Small intestine (tissue), 7 donors: ENCODE data around the gene PTN. TPM values are rescaled to one million over a fixed set of nuclear protein-coding genes. Genes with fewer than 3 reads are reported as not detected.

Experiments
- DNase-seq, 2 donors: peaks; one replicate each; pipeline versions ENCODE4 v3.0.0 to v3.0.0-alpha.2; 2013
- FAIRE-seq: peaks from 2 replicates; lab custom pipeline; 2012; peaks lifted over from hg19 to GRCh38; lab: Jason Lieb, UNC
- H3K27ac ChIP-seq, 3 donors: one replicate each; pipeline ENCODE4 v1.5.1; 2013; ENCODE audit warnings: low read length in 2 of 3, mild to moderate bottlenecking in 2 of 3, control low read depth in 1 of 3, inconsistent platforms in 1 of 3, low read depth in 1 of 3, moderate library complexity in 1 of 3
- H3K27me3 ChIP-seq, 3 donors: one replicate each; pipeline ENCODE4 v1.6.1; 2013; ENCODE audit warnings: low read length in 3 of 3, inconsistent platforms in 1 of 3; ENCODE audit not compliant: control insufficient read depth in 3 of 3, insufficient read depth in 3 of 3
- H3K36me3 ChIP-seq, 3 donors: one replicate each; pipeline ENCODE4 v1.6.1; 2013; ENCODE audit warnings: low read length in 3 of 3, inconsistent platforms in 1 of 3, low read depth in 1 of 3, mild to moderate bottlenecking in 1 of 3, moderate library complexity in 1 of 3; ENCODE audit not compliant: control insufficient read depth in 3 of 3, insufficient read depth in 2 of 3
- H3K4me1 ChIP-seq, 3 donors: one replicate each; pipeline ENCODE4 v1.6.1; 2013; ENCODE audit warnings: low read length in 2 of 3, inconsistent platforms in 1 of 3, low read depth in 1 of 3, mild to moderate bottlenecking in 1 of 3, moderate library complexity in 1 of 3; ENCODE audit not compliant: control insufficient read depth in 3 of 3, insufficient read depth in 2 of 3
- H3K4me3 ChIP-seq, 3 donors: one replicate each; pipeline ENCODE4 v1.5.1; 2013; ENCODE audit warnings: low read length in 3 of 3, control low read depth in 1 of 3, inconsistent platforms in 1 of 3, low read depth in 1 of 3, mild to moderate bottlenecking in 1 of 3, moderate library complexity in 1 of 3
- H3K9me3 ChIP-seq, 2 donors: one replicate each; pipeline ENCODE4 v1.6.1; 2013; ENCODE audit warnings: low read depth in 1 of 2, low read length in 1 of 2; ENCODE audit not compliant: control insufficient read depth in 2 of 2, insufficient read depth in 1 of 2
- WGBS, 3 donors: extraction: QIAGEN DNeasy Blood & Tissue Kit; methylation state at CpG; one replicate each; pipeline ENCODE4 v1.1.7; 2013; 5-methylcytosine and 5-hydroxymethylcytosine counted together
- polyA plus RNA-seq, 4 donors: library from polyadenylated mRNA; stranded (reverse) in 3 of 4; unstranded in 1 of 4; fragments of 200-250 nt in 3 of 4; fragments of 120-200 nt in 1 of 4; gene quantifications; one replicate each; pipeline versions ENCODE4 v1.2.1 to v1.2.3, GENCODE V29; 2013
- donor health status: healthy with polysubstance abuse.
- donor health status: control.
- donor health status: control.
- donor health status: Bipolar disorder and iron deficiency.
- donor health status: healthy.

The PTN gene
- polyA plus RNA-seq, 4 donors: 1.1 to 50.2 (median 4.0) TPM; not detected in 1

DNA sequence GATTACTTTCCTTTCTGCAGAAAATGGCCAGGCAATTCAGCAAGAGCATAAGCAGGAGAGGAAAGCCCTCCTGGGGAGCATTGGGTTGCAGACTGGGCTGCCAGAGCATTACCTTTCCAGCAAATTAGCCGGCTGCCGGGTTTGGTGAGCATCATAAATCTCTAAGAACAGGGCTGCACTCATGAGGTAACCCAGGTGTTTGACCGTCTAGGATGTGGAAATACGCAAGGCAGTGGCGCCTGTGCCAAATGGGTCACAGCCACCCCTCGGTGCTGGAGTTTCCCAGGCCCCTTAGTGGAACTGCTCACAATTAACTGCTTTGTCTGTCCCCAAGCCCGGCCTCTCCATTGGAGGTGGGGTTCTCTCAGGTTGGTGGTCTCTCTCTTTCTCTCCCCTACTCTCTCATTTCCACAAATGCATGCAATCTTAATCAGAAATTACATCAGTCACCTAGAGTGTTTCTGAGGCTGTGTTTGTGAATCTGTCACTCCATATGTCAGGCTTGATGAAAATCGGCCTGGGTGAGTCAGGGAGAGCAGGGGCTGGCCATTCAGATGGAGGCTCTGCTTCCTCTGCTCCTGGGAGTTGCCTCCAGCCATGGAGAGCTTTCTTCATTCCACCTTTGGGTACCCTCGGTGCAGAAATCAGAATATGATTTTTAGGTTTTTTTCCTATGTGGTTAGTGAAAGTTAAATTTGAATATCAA, 26.7 kb downstream of the PTN start:
- no peak for DNase-seq
- no peak overlapping the region for H3K27ac ChIP-seq
- no peak overlapping the region for H3K4me3 ChIP-seq
- H3K4me1 ChIP-seq: no peaks in the 10 kb centered on the region
- no peak for FAIRE-seq
- H3K27me3 ChIP-seq: no peaks in the 10 kb centered on the region
- WGBS, 3 donors: 77 to 83% (median 80%) methylated on average over 9 of the region's 9 CpGs
- H3K36me3 ChIP-seq: no peaks in the 10 kb centered on the region
- H3K9me3 ChIP-seq: peaks cover 0 to 1% of the 10 kb centered on the region in 2 donors

DNA sequence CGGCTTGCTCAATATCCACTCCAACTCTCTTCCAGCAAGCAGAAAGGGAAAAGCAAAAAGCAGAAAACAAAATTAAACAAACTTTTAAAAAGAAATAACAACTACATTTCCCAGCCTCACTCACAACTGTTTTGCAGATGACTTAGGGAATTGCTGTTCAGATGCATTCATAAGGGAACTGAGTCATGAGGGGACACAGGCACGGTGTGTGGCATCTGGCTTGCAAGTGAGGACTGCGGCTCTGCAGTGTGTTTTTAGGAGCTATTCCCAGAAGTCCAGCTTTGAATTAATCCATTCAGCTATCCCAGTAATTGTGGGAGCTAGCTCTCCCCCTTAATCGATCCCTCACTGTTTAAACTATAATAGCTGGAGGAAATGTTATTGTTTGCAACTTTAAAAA, 30.3 kb downstream of the PTN start:
- Histone ChIP-seq H3K4me3 (no peak overlapping the region), H3K9me3 (no peaks in the 10 kb centered on the region), H3K27ac (no peak overlapping the region), H3K36me3 (no peaks in the 10 kb centered on the region), H3K27me3 (no peaks in the 10 kb centered on the region), H3K4me1 (no peaks in the 10 kb centered on the region)
- WGBS, 3 donors: 70 to 81% (median 80%) methylated on average over 4 of the region's 4 CpGs
- FAIRE-seq (no peak), DNase-seq (no peak)

DNA sequence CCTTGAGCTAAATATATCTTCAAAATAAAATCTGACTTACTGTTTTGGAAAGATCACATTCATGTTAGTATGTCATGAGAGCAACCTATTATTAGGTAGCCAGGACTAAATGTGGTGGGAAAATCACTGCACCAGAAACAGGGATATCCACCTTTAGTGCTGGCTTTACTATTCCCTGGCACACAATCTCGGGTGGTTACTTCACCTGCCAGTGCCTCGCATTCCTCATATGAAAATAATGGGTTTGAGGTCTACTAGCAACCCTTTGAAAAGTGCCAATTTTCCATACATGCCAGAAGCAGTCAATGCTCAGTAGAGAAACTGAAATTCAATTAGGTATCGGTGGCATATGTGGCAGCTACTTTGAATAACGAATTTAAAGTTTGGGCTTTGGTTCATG, 36.8 kb downstream of the PTN start:
- no peak for DNase-seq
- H3K9me3 ChIP-seq: no peaks in the 10 kb centered on the region
- no peak overlapping the region for H3K27ac ChIP-seq
- H3K4me1 ChIP-seq: no peaks in the 10 kb centered on the region
- whole genome bisulfite sequencing, 3 donors: 66 to 78% (median 77%) methylated on average over 4 of the region's 4 CpGs
- H3K27me3 ChIP-seq: no peaks in the 10 kb centered on the region
- H3K4me3 ChIP-seq: no peak overlapping the region
- FAIRE-seq: no peak
- H3K36me3 ChIP-seq: no peaks in the 10 kb centered on the region

DNA sequence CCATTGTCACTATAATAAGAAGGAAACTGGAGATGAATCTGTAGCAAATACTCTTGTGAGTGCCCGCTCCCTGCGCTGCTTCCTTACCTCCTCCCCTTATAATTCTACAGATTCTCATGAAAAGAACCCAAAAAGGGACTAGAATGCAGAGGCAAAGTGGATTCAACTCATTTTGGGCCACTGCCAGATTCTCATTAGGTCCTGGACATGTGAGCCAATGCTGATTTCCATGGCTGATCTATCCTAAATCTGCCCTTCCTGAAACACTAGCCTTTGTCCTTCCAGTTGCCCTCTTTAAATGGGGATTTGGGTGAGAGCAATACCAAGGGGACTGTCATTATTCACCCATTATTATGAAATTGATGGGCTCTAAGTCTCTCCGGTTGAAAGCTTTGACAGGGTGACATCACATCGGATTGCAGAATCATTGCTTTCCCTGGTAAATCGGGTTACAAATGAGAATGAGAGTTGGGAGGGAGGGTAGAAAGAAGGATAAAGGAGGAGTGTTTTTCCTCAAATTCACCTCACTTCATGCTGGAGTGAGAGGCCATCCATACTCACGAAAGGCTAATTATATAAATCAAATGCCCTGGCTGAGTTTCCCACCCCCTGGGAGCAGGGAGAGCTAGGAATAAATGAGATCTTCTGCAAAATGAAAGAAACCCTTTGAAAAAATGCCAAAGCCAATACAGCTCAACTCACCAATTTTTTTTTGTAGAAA, 37.5 kb downstream of the PTN start:
- no peaks in the 10 kb centered on the region for H3K36me3 ChIP-seq
- FAIRE-seq (no peak), DNase-seq (no peak)
- H3K4me1 ChIP-seq: no peaks in the 10 kb centered on the region
- H3K27ac ChIP-seq: no peak overlapping the region
- H3K27me3 ChIP-seq: no peaks in the 10 kb centered on the region
- H3K4me3 ChIP-seq: no peak overlapping the region
- H3K9me3 ChIP-seq: no peaks in the 10 kb centered on the region
- 75 to 87% (median 79%) methylated on average over 6 of the region's 6 CpGs for WGBS, 3 donors

DNA sequence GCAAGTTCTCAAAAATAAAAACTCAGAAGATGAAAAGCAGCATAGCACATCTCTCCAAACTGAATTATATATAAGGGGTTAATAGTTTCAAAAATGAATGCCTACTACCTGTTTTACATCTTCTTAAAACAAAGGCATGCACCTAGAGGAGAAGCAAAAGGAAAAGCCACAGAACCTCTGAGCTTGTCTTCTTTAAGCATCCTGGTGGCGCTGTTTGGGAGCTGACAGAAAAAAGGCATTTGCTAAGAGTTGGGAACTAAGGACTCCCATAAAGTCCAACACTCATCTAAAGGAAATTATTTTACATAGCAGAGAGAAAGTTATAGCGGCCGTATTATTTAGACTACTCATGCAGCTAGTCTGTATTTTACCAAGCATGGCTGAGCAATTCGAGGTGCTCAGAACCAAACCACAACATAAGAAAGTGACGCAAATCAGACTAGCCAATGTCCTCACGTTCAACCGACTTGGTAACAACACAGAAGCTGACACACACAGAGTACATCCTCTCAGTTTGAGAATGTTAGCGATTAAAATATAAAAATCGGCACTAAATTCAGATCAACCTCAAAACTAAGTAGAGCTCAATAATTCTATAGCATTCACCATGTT, 38.8 kb downstream of the PTN start:
- FAIRE-seq (no peak), DNase-seq (no peak)
- H3K36me3 ChIP-seq: no peaks in the 10 kb centered on the region
- no peak overlapping the region for H3K4me3 ChIP-seq
- H3K27me3 ChIP-seq: no peaks in the 10 kb centered on the region
- H3K27ac ChIP-seq: no peak overlapping the region
- H3K4me1 ChIP-seq: no peaks in the 10 kb centered on the region
- 85 to 90% (median 86%) methylated on average over 9 of the region's 9 CpGs for WGBS, 3 donors
- H3K9me3 ChIP-seq: no peaks in the 10 kb centered on the region

GRCh38 chr7:137304165-137304564, 39.4 kb downstream of the PTN start:
- H3K27me3 ChIP-seq: no peaks in the 10 kb centered on the region
- no peaks in the 10 kb centered on the region for H3K9me3 ChIP-seq
- no peak overlapping the region for H3K27ac ChIP-seq
- no peaks in the 10 kb centered on the region for H3K36me3 ChIP-seq
- DNase-seq: no peak
- H3K4me1 ChIP-seq: no peaks in the 10 kb centered on the region
- no peak for FAIRE-seq
- H3K4me3 ChIP-seq: no peak overlapping the region
- WGBS, 3 donors: 92 to 96% (median 94%) methylated on average over 1 of the region's 1 CpG

DNA sequence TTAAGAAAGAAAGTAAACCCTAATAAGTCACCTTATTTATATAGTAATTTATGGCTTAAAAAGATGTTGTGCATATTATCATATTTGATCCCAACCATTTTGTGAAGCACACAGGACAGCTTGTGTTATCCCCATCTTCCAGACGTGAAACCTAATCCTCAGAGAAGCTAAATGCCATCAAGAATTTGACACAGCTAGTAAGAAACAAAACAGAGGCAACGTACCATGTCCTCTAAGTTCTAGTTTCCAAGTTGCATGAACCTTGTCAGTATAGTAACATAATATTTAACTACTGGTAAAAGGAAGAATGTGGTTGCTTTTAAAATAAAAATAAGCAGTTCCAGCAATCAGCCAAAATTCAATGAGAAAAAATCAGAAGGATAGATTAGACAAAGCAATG, 41.5 kb downstream of the PTN start:
- WGBS, 3 donors: 63 to 67% (median 65%) methylated on average over 2 of the region's 2 CpGs
- no peak for FAIRE-seq

DNA sequence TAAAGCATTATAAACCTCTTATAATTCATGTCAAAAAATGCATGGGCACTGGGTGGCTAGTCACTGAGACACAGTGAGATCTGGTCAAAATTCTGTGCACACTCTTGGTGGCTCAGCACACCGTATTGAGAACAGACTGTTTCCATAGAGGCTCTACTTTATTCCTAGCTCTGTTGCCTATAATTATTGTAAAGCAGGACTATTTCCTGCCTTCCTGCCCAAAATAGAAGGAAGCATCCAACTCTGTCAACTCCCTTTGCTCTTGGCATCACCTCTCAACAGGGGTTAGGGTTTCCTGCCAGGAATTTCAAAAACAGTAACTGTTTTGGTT, 45.1 kb downstream of the PTN start:
- Histone ChIP-seq H3K4me1 (no peaks in the 10 kb centered on the region), H3K36me3 (no peaks in the 10 kb centered on the region), H3K27me3 (no peaks in the 10 kb centered on the region), H3K4me3 (no peak overlapping the region), H3K9me3 (no peaks in the 10 kb centered on the region), H3K27ac (no peak overlapping the region)
- DNase-seq (no peak), FAIRE-seq (no peak)
- WGBS, 3 donors: 50 to 55% (median 53%) methylated on average over 1 of the region's 1 CpG

More for the DNA sequence above, 41.5 kb downstream of the PTN start:
- Histone ChIP-seq H3K4me1 (no peaks in the 10 kb centered on the region), H3K27me3 (no peaks in the 10 kb centered on the region), H3K9me3 (no peaks in the 10 kb centered on the region), H3K4me3 (no peak overlapping the region), H3K27ac (no peak overlapping the region), H3K36me3 (no peaks in the 10 kb centered on the region)
- DNase-seq: no peak
